ENCODE results near the gene RIN2.

- no peak for TF ChIP-seq CTCF (IDR thresholded peaks at IDR 0.05)
- no peak for TF ChIP-seq POLR2A (IDR thresholded peaks at IDR 0.05)
These were observed 22.6 kb upstream of the RIN2 start for GRCh38 chr20:19735446-19735845.
